Ramos (cell line): ENCODE results near the gene DPP6.

ENCODE experiments used
- in situ Hi-C: fragments of 300-500 bp; cut with MboI; formaldehyde crosslinking; loops from one replicate; pipeline ENCODE4 v1.14.3; 2022; ENCODE audit warnings: low sequenced_read_pairs; ENCODE audit not compliant: unreplicated experiment

The DPP6 gene

GRCh38 chr7:154436560-154436959, 384.4 kb downstream of the DPP6 start:
- in situ Hi-C loops = no loop called here

GRCh38 chr7:154437234-154437633, 385.0 kb downstream of the DPP6 start:
- in situ Hi-C loops = no loop called here

GRCh38 chr7:154438571-154439367, 386.6 kb downstream of the DPP6 start:
- in situ Hi-C loops = no loop called here

- in situ Hi-C loops = no loop called here
These were observed 387.9 kb downstream of the DPP6 start for GRCh38 chr7:154440058-154440457.

GRCh38 chr7:154440651-154441050, 388.5 kb downstream of the DPP6 start:
- in situ Hi-C loops = no loop called here

GRCh38 chr7:154441811-154442210, 389.6 kb downstream of the DPP6 start:
- in situ Hi-C loops = no loop called here

- in situ Hi-C loops = no loop called here
These were observed 390.7 kb downstream of the DPP6 start for GRCh38 chr7:154442939-154443338.

GRCh38 chr7:154450451-154450850, 398.3 kb downstream of the DPP6 start:
- in situ Hi-C loops = no loop called here

GRCh38 chr7:154451480-154452457, 399.6 kb downstream of the DPP6 start:
- in situ Hi-C loops = no loop called here

GRCh38 chr7:154463794-154464193, 411.6 kb downstream of the DPP6 start:
- in situ Hi-C loops = no loop called here

GRCh38 chr7:154469652-154470051, 417.5 kb downstream of the DPP6 start:
- in situ Hi-C loops = no loop called here

GRCh38 chr7:154472343-154472742, 420.1 kb downstream of the DPP6 start:
- in situ Hi-C loops = no loop called here

GRCh38 chr7:154473360-154473759, 421.2 kb downstream of the DPP6 start:
- in situ Hi-C loops = no loop called here

GRCh38 chr7:154474903-154475520, 422.8 kb downstream of the DPP6 start:
- in situ Hi-C loops = no loop called here

GRCh38 chr7:154475864-154476263, 423.7 kb downstream of the DPP6 start:
- in situ Hi-C loops = no loop called here

- in situ Hi-C loops = no loop called here
These were observed 428.6 kb downstream of the DPP6 start for GRCh38 chr7:154480817-154481216.

GRCh38 chr7:154482863-154483262, 430.7 kb downstream of the DPP6 start:
- in situ Hi-C loops = no loop called here

GRCh38 chr7:154484406-154484805, 432.2 kb downstream of the DPP6 start:
- in situ Hi-C loops = no loop called here

- in situ Hi-C loops = no loop called here
These were observed 432.7 kb downstream of the DPP6 start for GRCh38 chr7:154484943-154485342.

- in situ Hi-C loops = no loop called here
These were observed 437.7 kb downstream of the DPP6 start for GRCh38 chr7:154489897-154490296.

GRCh38 chr7:154493594-154493993, 441.4 kb downstream of the DPP6 start:
- in situ Hi-C loops = no loop called here
